Panc1 (cell line): ENCODE results near the gene CNTLN. TPM values are rescaled to one million over a fixed set of nuclear protein-coding genes. Genes with fewer than 3 reads are reported as not detected.

Experiments used
- ATAC-seq: fragments of 200-7000 bp; cut with Tn5 transposase; 2 replicates; pipeline ENCODE4 v1.9.1; 2020; ENCODE audit warnings: mild to moderate bottlenecking, moderate library complexity
- BruUV-seq: library from RNA; stranded (reverse); fragments of 400-500 nt; replicated peaks from 2 replicates; lab custom pipeline; 2021; lab: Mats Ljungman, UMichigan
- CTCF ChIA-PET: fragments of 300-600 bp; sonication (Branson Sonifier 250); formaldehyde crosslinking; loops from one replicate; lab custom pipeline; 2022; ENCODE audit warnings: antibody characterized with exemption; lab: Charles Lee
- POLR2A ChIA-PET: fragments of 300-600 bp; sonication (Branson Sonifier 250); formaldehyde crosslinking; loops from one replicate; lab custom pipeline; 2022; ENCODE audit warnings: antibody characterized with exemption; lab: Charles Lee
- DNase-seq: peaks from one replicate; pipeline ENCODE4 v3.0.0-alpha.2; 2010; ENCODE audit warnings: low read depth, low spot score
- H3K27ac ChIP-seq: 2 replicates; pipeline ENCODE4 v1.5.1; 2011; ENCODE audit warnings: mild to moderate bottlenecking, low read length, inconsistent platforms
- H3K27me3 ChIP-seq: fragments of 200-500 bp; sonication (Bioruptor generic); 2 replicates; pipeline ENCODE4 v1.6.0; 2014; ENCODE audit warnings: low read length, inconsistent platforms; ENCODE audit not compliant: control insufficient read depth, insufficient read depth
- H3K36me3 ChIP-seq: fragments of 200-500 bp; sonication (Bioruptor generic); 2 replicates; pipeline ENCODE4 v1.5.1; 2014; ENCODE audit warnings: inconsistent platforms, mild to moderate bottlenecking, low read length, moderate library complexity; ENCODE audit not compliant: control insufficient read depth, insufficient read depth
- H3K4me1 ChIP-seq: 2 replicates; pipeline ENCODE4 v1.5.1; 2011; ENCODE audit warnings: inconsistent platforms, mild to moderate bottlenecking, low read length, moderate library complexity; ENCODE audit not compliant: control insufficient read depth, insufficient read depth
- H3K4me3 ChIP-seq, 2 experiments: 2 replicates each; pipeline ENCODE4 v1.5.1; 2011 to 2012; ENCODE audit warnings: low read depth in 2 of 2, low read length in 2 of 2, mild to moderate bottlenecking in 2 of 2, inconsistent platforms in 1 of 2, moderate library complexity in 1 of 2
- H3K9me3 ChIP-seq: fragments of 200-500 bp; sonication (Bioruptor generic); 2 replicates; pipeline ENCODE4 v1.5.1; 2014; ENCODE audit warnings: low read depth, mild to moderate bottlenecking, inconsistent platforms, low read length, moderate library complexity; ENCODE audit not compliant: control insufficient read depth, insufficient read depth
- CTCF ChIP-seq: fragments of 450-650 bp; IDR thresholded peaks from 2 replicates; pipeline ENCODE4 v1.5.1; 2017; ENCODE audit warnings: mild to moderate bottlenecking
- POLR2AphosphoS5 ChIP-seq: IDR thresholded peaks from 2 replicates; pipeline ENCODE4 v1.6.1; 2012; ENCODE audit warnings: mild to moderate bottlenecking, low read depth, low read length, moderate library complexity
- REST ChIP-seq, 2 experiments: IDR thresholded peaks; 2 replicates each; pipeline ENCODE4 v1.6.1; 2011 to 2012; ENCODE audit warnings: low read depth in 2 of 2, control low read depth in 1 of 2, low read length in 1 of 2, mild to moderate bottlenecking in 1 of 2, moderate library complexity in 1 of 2; ENCODE audit not compliant: insufficient read depth in 1 of 2
- SIN3A ChIP-seq: IDR thresholded peaks from 2 replicates; pipeline ENCODE4 v1.6.1; 2012; ENCODE audit warnings: low read depth, mild to moderate bottlenecking, low read length, moderate library complexity, borderline replicate concordance; ENCODE audit not compliant: insufficient read depth
- TCF7L2 ChIP-seq: IDR thresholded peaks from 2 replicates; pipeline ENCODE4 v1.6.1; 2011; ENCODE audit warnings: mild to moderate bottlenecking, low read depth, low read length, inconsistent platforms
- in situ Hi-C: cut with HindIII; loops from 2 replicates; pipeline ENCODE4 v1.10.0; 2016; ENCODE audit warnings: low sequenced_read_pairs, low pct_unique_long_range_greater_than_20kb
- intact Hi-C: fragments of 100-400 bp; cut with micrococcal nuclease; formaldehyde crosslinking; loops from one replicate; pipeline ENCODE4 v1.10.0; 2022; ENCODE audit not compliant: unreplicated experiment
- total RNA-seq: library from RNA; stranded (reverse); gene quantifications from one replicate; pipeline ENCODE4 v1.2.1, GENCODE V29; 2021; ENCODE audit not compliant: unreplicated experiment

CNTLN gene
- total RNA-seq, 1 experiment from 2014 or later, result not detected

GRCh38 chr9:17204611-17205152, 69.8 kb downstream of the CNTLN start:
- intact Hi-C loops, result no loop called here
- Histone ChIP-seq H3K27me3 (no peaks in the 10 kb centered on the region), H3K27ac (no peak overlapping the region), H3K4me1 (no peaks in the 10 kb centered on the region), H3K36me3 (no peaks in the 10 kb centered on the region), H3K9me3 (no peaks in the 10 kb centered on the region), H3K4me3 (no peak overlapping the region)
- no TSS peak for BruUV-seq
- no peak for DNase-seq
- ATAC-seq, result no peak
- TF ChIP-seq POLR2AphosphoS5, result no peak
- no peak for TF ChIP-seq TCF7L2
- no peak for TF ChIP-seq SIN3A
- no peak for TF ChIP-seq REST (IDR thresholded peaks at IDR 0.05; ENCODE audit: insufficient read depth in 1 of 2, low read depth in 2 of 2, low read length in 1 of 2)
- no peak for TF ChIP-seq CTCF
- POLR2A ChIA-PET, result no interaction called here
- CTCF ChIA-PET, result no interaction called here
- in situ Hi-C loops, result no loop called here

GRCh38 chr9:17216011-17216410, 81.2 kb downstream of the CNTLN start:
- Histone ChIP-seq H3K4me1 (no peaks in the 10 kb centered on the region), H3K4me3 (no peak overlapping the region), H3K27me3 (no peaks in the 10 kb centered on the region), H3K9me3 (no peaks in the 10 kb centered on the region), H3K36me3 (no peaks in the 10 kb centered on the region), H3K27ac (no peak overlapping the region)
- in situ Hi-C loops, result no loop called here
- no peak for TF ChIP-seq CTCF
- TF ChIP-seq TCF7L2, result no peak
- TF ChIP-seq POLR2AphosphoS5, result no peak
- TF ChIP-seq SIN3A, result no peak
- no peak for TF ChIP-seq REST (IDR thresholded peaks at IDR 0.05; ENCODE audit: insufficient read depth in 1 of 2, low read depth in 2 of 2, low read length in 1 of 2)
- ATAC-seq (no peak), DNase-seq (no peak)
- BruUV-seq, result no TSS peak
- ChIA-PET CTCF (no interaction called here), POLR2A (no interaction called here)
- intact Hi-C loops, result no loop called here
